PC-3 (cell line): Measurements from ENCODE around the gene FASN. TPM values are rescaled to one million over a fixed set of nuclear protein-coding genes. Genes with fewer than 3 reads are reported as not detected.
A peak's percentile ranks its signal among the peaks of the same experiment; 100 is the strongest.

Experiments used
- ATAC-seq: fragments of 200-7000 bp; cut with Tn5 transposase; 2 replicates; pipeline ENCODE4 v1.9.1; 2020; ENCODE audit warnings: mild to moderate bottlenecking, moderate library complexity
- BruUV-seq: library from RNA; stranded (reverse); fragments of 400-500 nt; replicated peaks from 2 replicates; lab custom pipeline; 2021; lab: Mats Ljungman, UMichigan
- CTCF ChIA-PET: fragments of 300-600 bp; sonication (Branson Sonifier 250); formaldehyde crosslinking; loops from one replicate; lab custom pipeline; 2022; ENCODE audit warnings: antibody characterized with exemption; lab: Charles Lee
- POLR2A ChIA-PET: fragments of 300-600 bp; sonication (Branson Sonifier 250); formaldehyde crosslinking; loops from one replicate; lab custom pipeline; 2022; ENCODE audit warnings: antibody characterized with exemption; ENCODE audit not compliant: unreplicated experiment; lab: Charles Lee
- DNase-seq: peaks from one replicate; pipeline ENCODE4 v3.0.0-alpha.2; 2015
- H2AFZ ChIP-seq: fragments of 300-600 bp; sonication (generic); 2 replicates; pipeline ENCODE4 v1.6.0; 2016; ENCODE audit warnings: antibody characterized with exemption, low read length
- H3F3A ChIP-seq: fragments of 300-600 bp; sonication (generic); one replicate; pipeline ENCODE4 v1.6.0; 2017; ENCODE audit warnings: antibody characterized with exemption, low read length, control low read depth, mild to moderate bottlenecking; ENCODE audit not compliant: unreplicated experiment
- H3K27ac ChIP-seq: fragments of 300-600 bp; sonication (generic); 2 replicates; pipeline ENCODE4 v1.5.1; 2016; ENCODE audit warnings: mild to moderate bottlenecking, low read length
- H3K27me3 ChIP-seq: fragments of 300-600 bp; sonication (generic); 2 replicates; pipeline ENCODE4 v1.6.1; 2016; ENCODE audit warnings: low read length, mixed read lengths
- H3K36me3 ChIP-seq: fragments of 300-600 bp; sonication (generic); 2 replicates; pipeline ENCODE4 v1.6.1; 2016; ENCODE audit warnings: low read depth, mixed run types, low read length, mixed read lengths
- H3K4me1 ChIP-seq: fragments of 300-600 bp; sonication (generic); 2 replicates; pipeline ENCODE4 v1.5.1; 2016; ENCODE audit warnings: low read length; ENCODE audit not compliant: insufficient read depth
- H3K4me2 ChIP-seq: fragments of 300-600 bp; sonication (generic); 2 replicates; pipeline ENCODE4 v1.6.0; 2016; ENCODE audit warnings: low read length
- H3K4me3 ChIP-seq: fragments of 300-600 bp; sonication (generic); 2 replicates; pipeline ENCODE4 v1.5.1; 2016; ENCODE audit warnings: mild to moderate bottlenecking, low read length, mixed read lengths
- H3K79me2 ChIP-seq: fragments of 300-600 bp; sonication (generic); 2 replicates; pipeline ENCODE4 v1.6.1; 2017; ENCODE audit warnings: low read length, mixed read lengths
- H3K9ac ChIP-seq: fragments of 300-600 bp; sonication (generic); 2 replicates; pipeline ENCODE4 v1.6.0; 2016; ENCODE audit warnings: mild to moderate bottlenecking, low read length
- H3K9me2 ChIP-seq: fragments of 300-600 bp; sonication (generic); replicated peaks from 2 replicates; pipeline ENCODE4 v1.6.1; 2016; ENCODE audit warnings: mixed run types, low read length, mixed read lengths
- H3K9me3 ChIP-seq: fragments of 300-600 bp; sonication (generic); 2 replicates; pipeline ENCODE4 v1.6.1; 2016; ENCODE audit warnings: low read length, mixed read lengths
- H4K20me1 ChIP-seq: fragments of 300-600 bp; sonication (generic); 2 replicates; pipeline ENCODE4 v1.6.1; 2016; ENCODE audit warnings: low read length, mixed read lengths
- EZH2 ChIP-seq: fragments of 300-600 bp; sonication (generic); IDR thresholded peaks from one replicate; pipeline ENCODE4 v1.6.1; 2017; ENCODE audit warnings: antibody characterized with exemption, mild to moderate bottlenecking, low read length; ENCODE audit not compliant: unreplicated experiment
- EZH2phosphoT487 ChIP-seq: fragments of 300-600 bp; sonication (generic); IDR thresholded peaks from 2 replicates; pipeline ENCODE4 v1.6.1; 2018; ENCODE audit warnings: mild to moderate bottlenecking, antibody characterized with exemption, low read length, borderline replicate concordance
- intact Hi-C: fragments of 100-400 bp; cut with micrococcal nuclease; formaldehyde crosslinking; loops from 2 replicates; pipeline ENCODE4 v1.9.0; 2023
- total RNA-seq: library from RNA; depleted of rRNA; stranded (reverse); fragments of >200 nt; gene quantifications from 2 replicates; pipeline ENCODE4 v1.2.3, GENCODE V29; 2014
- TF ChIP-seq, protein P1 (sequence below): fragments of 300-600 bp; sonication (generic); conservative IDR thresholded peaks from 2 replicates; pipeline ENCODE4 v1.5.1; 2017; ENCODE audit warnings: antibody characterized with exemption, low read depth, mild to moderate bottlenecking, low read length

Gene FASN
- total RNA-seq, 1 experiment from 2014 or later, result 269 TPM

DNA sequence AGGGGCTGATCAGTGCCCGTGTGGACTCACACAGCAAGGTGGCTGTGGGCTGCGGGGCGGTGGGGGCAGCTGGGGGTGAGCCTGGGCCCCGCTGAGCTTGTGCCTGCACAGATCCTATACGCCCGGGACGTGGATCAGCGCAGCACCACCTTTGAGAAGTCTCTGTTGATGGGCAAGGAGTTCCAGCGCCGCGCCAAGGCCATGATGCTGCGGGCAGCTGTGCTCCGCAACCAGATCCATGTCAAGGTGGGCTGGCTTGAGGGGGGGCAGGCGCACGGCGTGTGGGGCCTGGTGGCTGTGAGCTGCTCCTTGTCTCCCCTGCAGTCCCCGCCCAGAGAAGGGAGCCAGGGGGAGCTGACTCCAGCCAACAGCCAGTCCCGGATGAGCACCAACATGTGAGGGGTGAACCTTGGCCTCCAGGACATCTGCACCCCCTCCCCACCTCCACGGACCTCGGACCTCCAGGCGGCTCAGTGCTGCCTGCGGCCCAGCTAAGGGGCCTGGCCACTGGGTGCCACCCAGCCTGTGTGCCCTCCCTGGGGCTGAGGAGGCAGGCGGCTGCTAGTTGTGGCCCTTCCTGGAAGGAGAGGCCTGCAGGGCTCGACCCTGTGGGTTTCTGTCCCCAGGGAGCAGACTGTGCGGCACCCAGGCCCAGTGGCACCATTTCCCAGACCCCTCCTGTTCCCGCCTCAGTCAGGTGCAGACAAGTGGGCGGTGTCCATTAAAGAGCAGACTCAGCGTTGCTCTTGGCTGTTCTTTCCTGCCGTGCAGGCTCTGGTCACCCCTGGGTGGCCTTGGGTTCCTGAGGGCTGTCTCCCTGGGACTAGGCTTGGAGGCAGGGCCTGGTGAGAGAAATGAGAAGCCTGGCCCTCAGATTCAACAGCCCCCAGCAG lies 41.1 kb downstream of the FASN start:
- ChIA-PET CTCF (no interaction called here), POLR2A (no interaction called here)
- no peak for DNase-seq
- Histone ChIP-seq H4K20me1 (no peaks in the 10 kb centered on the region), H3K9me2 (no peaks in the 10 kb centered on the region), H2AFZ (no peak overlapping the region), H3K36me3 (peaks cover 47% of the 10 kb centered on the region), H3K79me2 (peaks cover 20% of the 10 kb centered on the region), H3K4me1 (peaks cover 8% of the 10 kb centered on the region; the same call in 1 of the 2 replicates), H3F3A (no peaks in the 10 kb centered on the region), H3K4me2 (no peak overlapping the region), H3K4me3 (no peak overlapping the region), H3K27ac (no peak overlapping the region), H3K27me3 (no peaks in the 10 kb centered on the region), H3K9ac (no peak overlapping the region), H3K9me3 (no peaks in the 10 kb centered on the region)
- TSS peak; percentile 17 for BruUV-seq
- intact Hi-C loops, result no loop called here
- TF ChIP-seq EZH2 (no peak), EZH2phosphoT487 (no peak)
- TF ChIP-seq, protein P1, sequence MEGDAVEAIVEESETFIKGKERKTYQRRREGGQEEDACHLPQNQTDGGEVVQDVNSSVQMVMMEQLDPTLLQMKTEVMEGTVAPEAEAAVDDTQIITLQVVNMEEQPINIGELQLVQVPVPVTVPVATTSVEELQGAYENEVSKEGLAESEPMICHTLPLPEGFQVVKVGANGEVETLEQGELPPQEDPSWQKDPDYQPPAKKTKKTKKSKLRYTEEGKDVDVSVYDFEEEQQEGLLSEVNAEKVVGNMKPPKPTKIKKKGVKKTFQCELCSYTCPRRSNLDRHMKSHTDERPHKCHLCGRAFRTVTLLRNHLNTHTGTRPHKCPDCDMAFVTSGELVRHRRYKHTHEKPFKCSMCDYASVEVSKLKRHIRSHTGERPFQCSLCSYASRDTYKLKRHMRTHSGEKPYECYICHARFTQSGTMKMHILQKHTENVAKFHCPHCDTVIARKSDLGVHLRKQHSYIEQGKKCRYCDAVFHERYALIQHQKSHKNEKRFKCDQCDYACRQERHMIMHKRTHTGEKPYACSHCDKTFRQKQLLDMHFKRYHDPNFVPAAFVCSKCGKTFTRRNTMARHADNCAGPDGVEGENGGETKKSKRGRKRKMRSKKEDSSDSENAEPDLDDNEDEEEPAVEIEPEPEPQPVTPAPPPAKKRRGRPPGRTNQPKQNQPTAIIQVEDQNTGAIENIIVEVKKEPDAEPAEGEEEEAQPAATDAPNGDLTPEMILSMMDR, result no peak
- ATAC-seq, result peak; percentile 3; the same call in 1 of the 2 replicates

GRCh38 chr17:82055965-82056728 lies 41.9 kb downstream of the FASN start:
- Histone ChIP-seq H4K20me1 (no peaks in the 10 kb centered on the region), H3K27ac (no peak overlapping the region), H3K27me3 (no peaks in the 10 kb centered on the region), H3K9me2 (no peaks in the 10 kb centered on the region), H3K9ac (no peak overlapping the region), H3K36me3 (peaks cover 43% of the 10 kb centered on the region), H3K79me2 (peaks cover 21% of the 10 kb centered on the region), H3F3A (no peaks in the 10 kb centered on the region), H3K4me1 (peaks cover 8% of the 10 kb centered on the region; the same call in 1 of the 2 replicates), H3K9me3 (no peaks in the 10 kb centered on the region), H2AFZ (no peak overlapping the region), H3K4me3 (no peak overlapping the region), H3K4me2 (no peak overlapping the region)
- ATAC-seq (no peak), DNase-seq (no peak)
- POLR2A ChIA-PET, result no interaction called here
- CTCF ChIA-PET, result interaction anchor here (0.6 kb wide), 1 partner anchor 34 kb away, joined by 4 read pairs; the partner anchor contains the start of gene CENPX
- intact Hi-C loops, result no loop called here
- TF ChIP-seq EZH2phosphoT487 (no peak), EZH2 (no peak)
- TF ChIP-seq, protein P1, result no peak
- BruUV-seq, result no TSS peak
